ENCODE data around the gene SPRED2.

- TF ChIP-seq ZNF274 (IDR thresholded peaks at IDR 0.05; ENCODE audit: low read depth, low read length): no peak
- TF ChIP-seq YY1 (IDR thresholded peaks at IDR 0.05; ENCODE audit: insufficient read depth, insufficient read length): no peak
- no peak for TF ChIP-seq SUZ12 (IDR thresholded peaks at IDR 0.05; ENCODE audit: extremely low read depth, insufficient read depth, insufficient read length)
Observed at GRCh38 chr2:65431421-65432226, 775 bp downstream of the SPRED2 start.
